ENCODE measurements around the gene PNCK.
"Not testable (repeated sequence)": the region's sequence is repeated elsewhere in the genome, so short reads cannot be mapped to it uniquely, and the experiment has no call there.

The PNCK gene

DNA sequence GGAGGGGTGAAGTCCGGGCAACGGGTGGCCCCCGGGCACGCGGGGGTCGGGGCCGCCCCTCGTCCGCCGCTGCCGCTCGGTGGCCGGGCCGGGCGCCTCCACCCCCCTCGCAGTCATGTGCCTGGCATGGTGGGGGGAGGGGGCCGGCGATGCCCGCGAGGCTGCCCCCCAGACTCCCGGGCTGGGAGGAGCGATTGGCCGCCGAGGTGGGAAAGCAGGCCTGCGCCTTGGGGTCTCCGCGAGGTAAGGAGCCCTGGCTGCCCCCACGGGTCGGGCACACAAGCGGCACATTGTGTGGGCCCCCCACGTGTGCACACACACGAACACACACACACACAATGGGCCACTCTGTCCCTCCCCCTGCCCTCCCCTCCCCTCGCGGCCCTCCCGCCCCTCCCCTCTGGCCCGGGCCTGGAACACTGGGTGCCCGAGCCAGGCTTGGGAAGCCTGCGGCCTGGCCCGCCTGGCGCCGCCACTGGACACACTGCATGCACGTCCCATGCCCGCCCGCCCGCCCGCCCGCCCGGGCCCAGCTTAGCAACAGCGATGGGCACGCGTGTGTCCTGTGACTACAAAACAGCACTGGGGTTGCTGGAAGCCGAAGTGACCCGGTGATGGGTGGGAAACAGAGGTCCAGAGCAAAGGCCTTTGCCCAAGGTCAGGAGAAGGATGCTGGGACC lies 15.4 kb upstream of the PNCK start:
- DNase-seq (ENCODE audit: low read depth, low spot score), result no peak
- no peak overlapping the region for H3K4me3 ChIP-seq (ENCODE audit: low read length)

DNA sequence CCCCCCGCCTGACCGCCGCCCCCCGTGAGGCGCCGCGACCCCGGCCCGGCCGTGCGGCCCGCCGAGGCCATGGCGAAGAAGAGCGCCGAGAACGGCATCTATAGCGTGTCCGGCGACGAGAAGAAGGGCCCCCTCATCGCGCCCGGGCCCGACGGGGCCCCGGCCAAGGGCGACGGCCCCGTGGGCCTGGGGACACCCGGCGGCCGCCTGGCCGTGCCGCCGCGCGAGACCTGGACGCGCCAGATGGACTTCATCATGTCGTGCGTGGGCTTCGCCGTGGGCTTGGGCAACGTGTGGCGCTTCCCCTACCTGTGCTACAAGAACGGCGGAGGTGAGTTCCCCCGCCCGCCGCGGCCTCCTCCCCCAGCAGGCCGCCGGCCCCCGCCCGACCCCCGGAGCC lies 14.9 kb upstream of the PNCK start:
- H3K4me3 ChIP-seq (ENCODE audit: low read length), result no peak overlapping the region
- no peak for DNase-seq (ENCODE audit: low read depth, low spot score)

GRCh38 chrX:153688071-153688470 lies 14.5 kb upstream of the PNCK start:
- H3K4me3 ChIP-seq (ENCODE audit: low read length), result no peak overlapping the region
- DNase-seq (ENCODE audit: low read depth, low spot score), result no peak

GRCh38 chrX:153687121-153688039 lies 13.8 kb upstream of the PNCK start, which contains the start of gene SLC6A8:
Gene SLC6A8, plus strand, starts transcription at chrX:153687926. Its CDS starts 649 bp downstream, at chrX:153688575.
- DNase-seq (ENCODE audit: low read depth, low spot score), result no peak
- peak within 1 kb of the TSS; percentile 13 for H3K4me3 ChIP-seq (ENCODE audit: low read length)

DNA sequence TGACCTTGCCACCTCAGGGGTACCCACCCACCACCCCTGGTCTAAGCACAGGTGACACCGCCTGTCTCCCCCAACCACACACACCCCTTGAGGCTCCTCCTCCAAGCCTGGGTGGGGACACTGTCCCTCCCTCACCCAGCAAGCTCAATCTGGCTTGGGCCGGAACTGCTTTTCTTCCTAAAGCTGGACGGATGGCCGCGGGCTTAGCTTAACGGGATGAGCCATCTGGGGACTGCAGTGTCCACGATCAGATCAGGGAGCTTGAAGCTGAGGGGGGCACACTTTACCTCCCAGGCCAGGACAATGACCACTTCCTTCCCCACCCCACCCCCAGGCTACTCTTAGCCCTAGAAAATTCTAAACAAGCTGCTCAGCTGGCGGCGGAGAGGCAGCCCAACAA lies 13.1 kb upstream of the PNCK start:
- no peak overlapping the region for H3K4me3 ChIP-seq (ENCODE audit: low read length)
- DNase-seq (ENCODE audit: low read depth, low spot score), result no peak

DNA sequence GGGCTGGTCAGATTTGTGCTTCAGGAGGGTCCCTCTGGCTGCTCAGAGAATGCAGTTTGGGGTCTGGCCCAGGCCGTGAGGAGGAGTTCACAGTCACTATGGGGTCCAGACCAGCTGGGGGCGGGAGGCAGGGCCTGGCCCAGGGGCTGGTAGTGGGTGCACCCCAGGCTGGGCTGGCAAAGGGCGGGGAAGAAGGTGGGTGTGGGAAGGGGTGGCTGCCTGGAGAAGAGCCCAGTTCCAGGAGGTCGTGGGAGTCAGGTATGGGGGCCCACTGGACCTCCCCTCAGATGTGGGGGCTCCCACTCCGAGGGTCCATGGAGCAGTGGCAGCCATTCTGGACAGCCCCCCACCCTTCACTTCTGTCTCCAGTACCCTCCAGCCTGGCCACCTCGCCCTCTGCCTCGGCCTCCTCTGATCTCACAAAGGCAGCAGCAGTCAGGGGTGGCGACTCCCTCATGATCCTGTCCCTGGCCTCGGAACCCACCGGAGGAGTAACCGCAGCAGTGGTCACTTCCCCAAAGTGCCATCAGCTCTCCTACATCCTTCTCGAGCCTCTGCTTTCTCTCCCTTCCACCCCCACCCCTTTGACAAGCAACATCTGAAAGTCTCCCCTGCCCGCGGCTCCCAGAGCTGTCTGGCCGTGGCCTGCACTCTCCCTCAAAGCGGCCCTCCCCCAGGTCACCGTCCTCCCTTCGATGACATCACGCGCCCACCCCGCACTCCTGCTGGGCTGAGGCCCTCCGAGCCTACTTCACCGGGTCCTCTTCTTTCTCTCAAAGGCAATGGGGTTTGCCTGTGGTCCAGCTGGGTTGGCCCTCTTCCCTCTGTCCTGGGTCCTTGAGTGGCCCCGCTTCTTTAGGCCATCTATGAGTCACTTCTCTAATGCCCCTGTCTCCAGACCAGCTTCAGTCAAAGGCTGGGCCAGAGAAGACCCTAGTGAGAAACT lies 12.4 kb upstream of the PNCK start:
- H3K4me3 ChIP-seq (ENCODE audit: low read length), result no peak overlapping the region
- DNase-seq (ENCODE audit: low read depth, low spot score), result no peak

DNA sequence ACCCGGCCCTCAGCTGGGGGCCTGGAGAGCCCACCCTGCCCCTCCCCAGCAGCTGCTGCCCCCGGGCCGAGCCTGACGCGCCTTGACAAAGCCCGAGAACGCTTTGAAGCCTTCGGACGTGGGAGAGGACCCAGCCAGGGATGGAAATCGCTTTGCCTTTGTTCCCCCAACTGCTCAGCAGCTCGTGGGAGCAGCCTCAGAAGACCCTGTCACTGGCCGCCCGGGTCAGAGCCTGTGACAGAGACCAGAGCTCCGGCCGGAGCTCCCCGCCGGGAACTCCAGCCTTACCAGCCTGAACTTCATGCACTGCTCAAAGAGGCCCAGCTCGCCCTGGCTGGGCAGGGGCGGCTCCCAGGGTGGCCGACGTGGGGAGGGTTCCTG lies 11.5 kb upstream of the PNCK start:
- H3K4me3 ChIP-seq (ENCODE audit: low read length), result no peak overlapping the region
- no peak for DNase-seq (ENCODE audit: low read depth, low spot score)

- H3K4me3 ChIP-seq (ENCODE audit: low read length), result no peak overlapping the region
- DNase-seq (ENCODE audit: low read depth, low spot score), result no peak
Observed at GRCh38 chrX:153684467-153685155, 11.0 kb upstream of the PNCK start.

DNA sequence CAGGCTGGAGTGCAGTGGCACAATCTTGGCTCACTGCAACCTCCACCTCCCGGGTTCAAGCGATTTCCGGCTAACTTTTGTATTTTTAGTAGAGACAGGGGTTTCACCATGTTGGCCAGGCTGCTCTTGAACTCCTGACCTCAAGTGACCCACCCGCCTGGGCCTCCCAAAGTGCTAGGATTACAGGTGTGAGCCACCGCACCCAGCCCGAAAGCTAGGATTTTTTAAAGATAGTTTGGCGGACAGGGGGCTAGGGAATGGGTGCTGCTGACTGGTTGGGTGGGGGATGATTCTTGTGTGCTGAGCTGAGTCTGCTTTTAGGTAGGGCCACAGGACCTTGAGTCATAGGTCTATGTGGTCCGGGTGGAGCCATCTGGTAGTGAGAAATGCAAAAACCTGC lies 9.9 kb upstream of the PNCK start:
- H3K4me3 ChIP-seq (ENCODE audit: low read length); DNase-seq (ENCODE audit: low read depth, low spot score): not testable (repeated sequence)

DNA sequence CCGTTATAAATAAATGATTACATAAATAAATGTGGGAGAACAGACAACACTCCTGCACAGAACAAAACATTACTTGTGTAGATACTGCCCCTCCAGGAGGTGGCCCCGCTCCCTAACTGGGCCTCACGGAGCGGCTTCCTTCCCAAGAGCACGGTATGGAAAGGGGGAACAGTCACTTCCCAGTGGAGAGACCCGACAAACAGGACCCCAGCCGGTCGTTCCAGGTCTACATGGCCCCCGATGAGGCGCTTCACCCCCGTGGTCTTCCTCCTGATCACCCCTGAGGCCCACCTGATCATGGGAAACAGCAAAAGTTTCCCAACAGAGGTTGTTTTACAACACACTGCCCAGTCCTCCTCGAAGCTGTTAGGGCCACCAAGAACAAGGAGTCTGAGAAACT lies 7.6 kb upstream of the PNCK start:
- DNase-seq (ENCODE audit: low read depth, low spot score), result no peak
- no peak overlapping the region for H3K4me3 ChIP-seq (ENCODE audit: low read length)

DNA sequence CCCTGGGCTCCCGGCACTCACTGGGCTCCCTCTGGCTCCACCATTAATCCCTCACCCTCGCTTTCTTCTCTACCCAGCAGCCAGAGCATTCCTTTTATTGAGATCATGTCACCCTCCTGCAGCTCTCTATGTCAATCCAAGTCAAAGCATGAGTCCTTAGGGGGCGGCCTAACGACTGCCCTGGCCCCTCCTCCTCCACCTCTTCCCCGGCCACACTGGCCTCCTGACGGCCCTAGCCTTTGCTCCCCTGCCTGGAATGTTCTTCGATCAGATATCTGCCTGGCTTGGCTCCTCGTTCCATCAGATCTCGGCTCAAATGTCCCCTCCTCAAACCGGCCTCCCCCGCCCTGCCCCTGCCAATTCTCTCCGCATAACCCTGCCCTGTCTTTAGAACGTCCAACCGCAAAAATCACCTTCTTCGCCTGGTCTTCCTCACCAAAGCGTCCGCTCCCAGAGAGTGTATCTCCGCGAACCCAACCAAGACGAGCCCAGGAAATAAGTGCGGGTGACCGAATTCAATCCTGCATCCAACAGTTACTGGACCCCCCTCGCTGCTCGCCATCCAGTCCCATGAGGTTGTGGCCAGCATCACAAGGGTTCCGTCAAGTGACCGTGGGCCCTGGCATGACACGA lies 722 bp upstream of the PNCK start:
- no peak for DNase-seq (ENCODE audit: low read depth, low spot score)
- no peak overlapping the region for H3K4me3 ChIP-seq (ENCODE audit: low read length)

GRCh38 chrX:153672531-153673427 lies 834 bp downstream of the PNCK start:
- H3K4me3 ChIP-seq (ENCODE audit: low read length), result no peak overlapping the region
- DNase-seq (ENCODE audit: low read depth, low spot score), result no peak

- no peak for DNase-seq (ENCODE audit: low read depth, low spot score)
- H3K4me3 ChIP-seq (ENCODE audit: low read length), result no peak overlapping the region
Observed at GRCh38 chrX:153671589-153672530, 1.8 kb downstream of the PNCK start.

DNA sequence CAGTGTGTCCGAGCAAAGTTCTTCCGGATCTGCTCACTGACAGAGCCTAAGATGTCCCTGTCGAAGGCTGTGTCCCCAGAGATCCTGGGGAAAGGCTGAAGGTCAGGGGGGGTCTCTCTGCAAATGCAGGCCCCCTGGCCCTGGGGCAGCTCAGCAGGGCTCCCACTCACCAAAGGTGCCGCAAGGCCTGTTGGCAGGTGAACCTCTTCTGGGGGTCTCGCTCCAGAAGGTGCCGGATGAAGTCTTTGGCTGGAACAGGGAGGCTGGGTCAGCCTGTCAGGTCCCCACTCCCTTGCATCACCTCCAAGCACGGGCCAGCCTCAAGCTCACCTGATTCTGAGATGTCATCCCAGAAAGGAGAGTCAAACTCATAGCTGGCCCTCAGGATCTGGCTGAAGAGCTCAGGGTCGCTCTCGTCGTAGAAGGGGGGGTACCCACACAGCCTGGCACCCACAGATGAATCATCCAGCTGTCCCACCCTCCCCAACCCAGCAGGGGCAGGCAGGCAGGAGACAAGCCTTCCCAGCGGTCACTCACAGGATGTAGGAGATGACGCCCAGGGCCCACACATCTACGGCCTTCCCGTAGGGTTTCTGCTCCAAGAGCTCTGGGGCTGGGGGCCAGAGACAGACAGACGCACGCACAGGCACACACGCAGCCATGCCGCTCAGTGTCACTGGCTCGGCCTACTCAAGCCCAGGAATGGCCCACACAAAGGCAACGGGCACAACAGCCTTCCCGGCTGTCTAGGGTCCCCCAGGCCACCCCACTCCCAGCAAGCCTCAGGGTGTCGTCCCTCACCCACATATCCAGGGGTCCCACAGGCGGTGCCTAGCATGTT lies 2.6 kb downstream of the PNCK start:
- no peak for DNase-seq (ENCODE audit: low read depth, low spot score)
- no peak overlapping the region for H3K4me3 ChIP-seq (ENCODE audit: low read length)

GRCh38 chrX:153669901-153670731 lies 3.5 kb downstream of the PNCK start:
- DNase-seq (ENCODE audit: low read depth, low spot score), result no peak
- no peak overlapping the region for H3K4me3 ChIP-seq (ENCODE audit: low read length)

All from Jurkat, Clone E6-1 (cell line).